Thoracic aorta (tissue), 2 donors: ENCODE results near the gene ZC3H15. TPM values are rescaled to one million over a fixed set of nuclear protein-coding genes. Genes with fewer than 3 reads are reported as not detected.
"Not testable (repeated sequence)": the region's sequence is repeated elsewhere in the genome, so short reads cannot be mapped to it uniquely, and the experiment has no call there.

Experiments used
- ATAC-seq: fragments of 150-250 bp; one replicate; pipeline ENCODE4 v1.8.0; 2017; ENCODE audit warnings: low read depth; ENCODE audit not compliant: insufficient number of reproducible peaks, low FRiP score
- DNase-seq: peaks from one replicate; pipeline ENCODE4 v3.0.0-alpha.2; 2020; ENCODE audit warnings: low spot score
- H3K27ac ChIP-seq, 2 donors: fragments of 200-600 bp; sonication (generic); 1 replicate in 1 of 2; 2 replicates in 1 of 2; pipeline ENCODE4 v1.5.1; 2016; ENCODE audit warnings: mild to moderate bottlenecking in 2 of 2, moderate library complexity in 2 of 2
- H3K27me3 ChIP-seq: fragments of 200-600 bp; sonication (generic); replicated peaks from 2 replicates; pipeline ENCODE4 v1.6.0; 2016; ENCODE audit warnings: mild to moderate bottlenecking; ENCODE audit not compliant: insufficient read depth
- H3K36me3 ChIP-seq: fragments of 200-600 bp; sonication (generic); one replicate; pipeline ENCODE4 v1.5.1; 2016
- H3K4me1 ChIP-seq, 2 donors: fragments of 200-600 bp; sonication (generic); 1 replicate in 1 of 2; 2 replicates in 1 of 2; pipeline versions ENCODE4 v1.5.1 to v1.6.0; 2016; ENCODE audit warnings: low read depth in 2 of 2, mild to moderate bottlenecking in 1 of 2; ENCODE audit not compliant: control insufficient read depth in 1 of 2
- H3K4me3 ChIP-seq: fragments of 200-600 bp; sonication (generic); 2 replicates; pipeline ENCODE4 v1.5.1; 2016; ENCODE audit warnings: mild to moderate bottlenecking
- H3K9me3 ChIP-seq: fragments of 200-600 bp; sonication (generic); 2 replicates; pipeline ENCODE4 v1.5.1; 2016
- CTCF ChIP-seq: fragments of 200-600 bp; sonication (generic); IDR thresholded peaks from one replicate; pipeline ENCODE4 v1.5.1; 2019; ENCODE audit warnings: antibody characterized with exemption
- total RNA-seq, 2 donors: library from RNA; depleted of rRNA; stranded (reverse); fragments of >200 nt; gene quantifications; one replicate each; pipeline versions ENCODE4 v1.1.0 to v1.2.3, GENCODE V29; 2016

The ZC3H15 gene
- total RNA-seq, 2 donors from 2014 or later, result 39.9 to 70.2 TPM

- H3K36me3 ChIP-seq, result no peaks in the 10 kb centered on the region
- H3K4me1 ChIP-seq, result no peaks in the 10 kb centered on the region
- DNase-seq, result no peak
- no peaks in the 10 kb centered on the region for H3K27me3 ChIP-seq
- no peaks in the 10 kb centered on the region for H3K9me3 ChIP-seq
- H3K27ac ChIP-seq, result no peak overlapping the region
- ATAC-seq, result no peak
- H3K4me3 ChIP-seq, result no peak overlapping the region
- TF ChIP-seq CTCF, result no peak
Measured at GRCh38 chr2:186459009-186459408, 27.1 kb upstream of the ZC3H15 start.

- Histone ChIP-seq H3K27me3 (no peaks in the 10 kb centered on the region), H3K4me1 (no peaks in the 10 kb centered on the region), H3K27ac (no peak overlapping the region), H3K4me3 (no peak overlapping the region), H3K9me3 (no peaks in the 10 kb centered on the region), H3K36me3 (no peaks in the 10 kb centered on the region)
- no peak for TF ChIP-seq CTCF
- no peak for DNase-seq
- no peak for ATAC-seq
Measured at GRCh38 chr2:186460465-186460864, 25.6 kb upstream of the ZC3H15 start.

- Histone ChIP-seq H3K27ac (no peak overlapping the region), H3K36me3 (no peaks in the 10 kb centered on the region), H3K27me3 (no peaks in the 10 kb centered on the region), H3K4me1 (no peaks in the 10 kb centered on the region), H3K9me3 (peaks cover 9% of the 10 kb centered on the region), H3K4me3 (no peak overlapping the region)
- DNase-seq, result no peak
- TF ChIP-seq CTCF, result no peak
- no peak for ATAC-seq
Measured at GRCh38 chr2:186466743-186467142, 19.3 kb upstream of the ZC3H15 start.

GRCh38 chr2:186467421-186467820 lies 18.6 kb upstream of the ZC3H15 start:
- peaks cover 9% of the 10 kb centered on the region for H3K9me3 ChIP-seq
- no peaks in the 10 kb centered on the region for H3K36me3 ChIP-seq
- H3K4me3 ChIP-seq, result no peak overlapping the region

GRCh38 chr2:186472722-186473493 lies 13.2 kb upstream of the ZC3H15 start:
- not testable (repeated sequence) for ATAC-seq, H3K27ac ChIP-seq, H3K4me1 ChIP-seq, H3K4me3 ChIP-seq, DNase-seq, H3K36me3 ChIP-seq, H3K9me3 ChIP-seq, H3K27me3 ChIP-seq

More at GRCh38 chr2:186467421-186467820, 18.6 kb upstream of the ZC3H15 start:
- Histone ChIP-seq H3K27me3 (no peaks in the 10 kb centered on the region), H3K4me1 (no peaks in the 10 kb centered on the region), H3K27ac (no peak overlapping the region)
- ATAC-seq, result no peak
- TF ChIP-seq CTCF, result no peak
- no peak for DNase-seq

- DNase-seq, H3K27me3 ChIP-seq, H3K36me3 ChIP-seq, ATAC-seq, H3K4me1 ChIP-seq, H3K9me3 ChIP-seq, H3K27ac ChIP-seq, H3K4me3 ChIP-seq: not testable (repeated sequence)
Measured at GRCh38 chr2:186474239-186474638, 11.8 kb upstream of the ZC3H15 start.
